HG02840 (cell line): Measurements from ENCODE around the gene COL6A2.

Experiments
- ATAC-seq: cut with Tn5 transposase; IDR thresholded peaks from one replicate; pipeline ENCODE4 v1.9.1; 2021; ENCODE audit warnings: mild to moderate bottlenecking, moderate library complexity, moderate number of reproducible peaks; ENCODE audit not compliant: unreplicated experiment, low FRiP score

COL6A2 gene

GRCh38 chr21:46097336-46098293, at the start of gene COL6A2:
TSS of gene COL6A2 (plus strand) at chr21:46098112.
- ATAC-seq: no peak

GRCh38 chr21:46048926-46049889, 48.7 kb upstream of the COL6A2 start:
- ATAC-seq: no peak

DNA sequence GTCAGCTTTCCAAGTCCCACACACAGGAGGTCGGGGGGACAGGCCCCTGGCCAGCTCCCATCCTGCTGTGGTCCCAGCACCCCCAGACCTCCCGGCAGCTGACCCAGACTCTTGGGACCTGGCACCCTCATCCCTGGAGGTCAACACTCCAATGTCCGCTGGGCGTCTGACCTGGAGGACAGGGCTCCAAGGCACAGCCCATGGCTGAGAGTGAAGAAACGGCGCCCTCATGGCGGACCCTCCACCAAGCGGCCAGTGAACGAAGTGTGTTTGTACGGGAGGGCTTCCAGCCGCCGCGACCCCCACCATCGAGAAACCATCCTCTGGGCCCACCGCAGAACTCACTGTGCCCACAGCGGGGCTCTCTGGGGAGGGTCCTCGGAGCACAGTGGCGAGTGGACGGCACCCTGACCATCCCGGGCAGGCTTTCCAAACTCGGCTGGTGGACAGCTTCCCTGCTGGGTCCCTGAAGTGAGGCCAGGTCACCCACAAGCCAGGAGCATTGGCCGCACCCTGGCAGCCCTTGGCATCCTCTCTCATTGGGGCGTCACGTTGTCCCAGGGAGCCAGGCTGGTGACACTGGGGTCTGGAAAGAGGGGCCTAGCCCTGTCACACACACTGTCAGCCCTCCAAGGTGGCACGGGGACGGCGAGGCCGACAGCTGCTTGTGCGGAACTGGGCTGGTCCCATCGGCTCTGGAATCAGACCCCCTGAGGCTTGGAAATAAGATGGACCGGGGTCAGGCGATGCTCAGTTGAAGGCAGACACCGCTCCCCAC, 47.8 kb upstream of the COL6A2 start:
- no peak for ATAC-seq

- no peak for ATAC-seq
Measured at GRCh38 chr21:46050668-46051378, 47.1 kb upstream of the COL6A2 start.

- ATAC-seq: no peak
Measured at GRCh38 chr21:46051379-46051770, 46.5 kb upstream of the COL6A2 start.

GRCh38 chr21:46051821-46052675, 45.9 kb upstream of the COL6A2 start:
- no peak for ATAC-seq

DNA sequence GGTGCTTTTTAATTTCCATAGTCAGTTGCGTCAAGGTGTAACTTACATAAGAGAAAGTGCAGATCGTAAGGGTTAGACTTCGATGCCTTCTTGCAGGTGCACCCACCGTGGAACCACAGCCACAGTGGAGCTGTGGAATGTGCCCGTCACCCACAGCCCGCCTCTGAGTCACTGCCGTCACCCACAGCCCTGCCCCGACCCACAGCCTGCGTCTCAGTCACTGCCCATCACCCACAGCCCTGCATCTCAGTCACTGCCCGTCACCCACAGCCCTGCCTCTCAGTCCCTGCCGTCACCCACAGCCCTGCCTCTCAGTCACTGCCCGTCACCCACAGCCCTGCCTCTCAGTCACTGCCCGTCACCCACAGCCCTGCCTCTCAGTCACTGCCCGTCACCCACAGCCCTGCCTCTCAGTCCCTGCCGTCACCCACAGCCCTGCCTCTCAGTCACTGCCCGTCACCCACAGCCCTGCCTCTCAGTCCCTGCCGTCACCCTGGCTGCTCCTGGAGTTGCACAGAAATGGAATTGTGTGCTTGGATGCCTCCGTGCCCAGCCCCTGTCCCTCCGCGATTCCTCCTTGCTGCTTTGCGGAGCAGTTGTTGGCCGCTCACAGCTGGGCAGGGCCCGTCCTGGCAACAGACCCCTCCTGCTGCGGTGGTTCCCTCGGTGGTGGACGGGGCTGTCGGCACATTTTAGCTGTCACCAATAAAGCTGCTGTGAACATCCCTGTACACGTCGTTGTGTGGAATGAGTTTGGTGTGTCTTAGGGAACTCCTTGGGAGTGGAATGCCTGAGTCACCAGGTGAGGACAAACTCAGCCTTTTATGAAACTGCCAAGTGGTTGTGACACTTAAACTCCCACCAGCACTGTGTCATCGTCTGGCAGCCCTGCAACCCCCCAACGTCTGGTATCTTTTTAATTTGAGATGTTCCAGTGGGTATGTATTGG, 44.9 kb upstream of the COL6A2 start:
- ATAC-seq: no peak

DNA sequence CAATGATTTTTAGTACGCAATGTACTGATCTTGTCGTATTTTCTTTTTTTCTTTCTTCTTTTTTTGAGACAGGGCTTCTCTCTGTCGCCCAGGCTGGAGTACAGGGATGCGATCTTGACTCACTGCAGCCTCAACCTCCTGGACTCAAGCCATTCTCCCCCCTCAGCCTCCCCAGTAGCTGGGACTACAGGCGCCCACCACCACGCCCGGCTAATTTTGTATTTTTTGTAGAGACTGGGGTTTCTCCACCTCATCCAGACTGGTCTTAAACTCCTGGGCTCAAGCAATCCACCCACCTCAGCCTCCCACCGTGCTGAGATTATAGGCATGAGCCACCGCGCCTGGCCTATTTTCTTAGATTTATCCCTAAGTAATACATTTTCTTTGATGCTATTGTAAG, 43.9 kb upstream of the COL6A2 start:
- ATAC-seq: no peak

GRCh38 chr21:46054451-46054881, 43.4 kb upstream of the COL6A2 start:
- no peak for ATAC-seq

DNA sequence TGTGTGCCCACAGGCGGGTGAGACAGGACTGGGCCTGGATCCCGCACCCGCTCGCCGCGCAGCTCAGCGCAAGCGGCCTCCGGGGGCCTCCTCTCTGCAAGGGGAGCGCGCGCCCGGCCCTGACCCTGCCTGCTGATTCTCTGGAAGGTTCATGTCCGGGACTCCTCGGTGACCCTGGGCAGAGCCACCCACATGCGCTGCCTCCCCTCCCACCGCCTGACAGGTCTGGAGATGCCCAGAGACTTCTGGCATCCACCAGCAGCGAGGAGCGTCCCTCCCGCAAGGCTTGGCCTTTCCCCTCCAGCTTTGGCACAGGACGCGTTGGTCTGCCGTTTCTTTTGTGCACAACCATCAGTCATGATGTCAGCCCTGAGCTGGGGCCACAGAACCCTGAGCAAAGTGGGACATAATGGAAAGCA, 42.0 kb upstream of the COL6A2 start:
- ATAC-seq: no peak

- ATAC-seq: no peak
Measured at GRCh38 chr21:46056450-46056903, 41.4 kb upstream of the COL6A2 start.

GRCh38 chr21:46057111-46057709, 40.7 kb upstream of the COL6A2 start:
- ATAC-seq: no peak

DNA sequence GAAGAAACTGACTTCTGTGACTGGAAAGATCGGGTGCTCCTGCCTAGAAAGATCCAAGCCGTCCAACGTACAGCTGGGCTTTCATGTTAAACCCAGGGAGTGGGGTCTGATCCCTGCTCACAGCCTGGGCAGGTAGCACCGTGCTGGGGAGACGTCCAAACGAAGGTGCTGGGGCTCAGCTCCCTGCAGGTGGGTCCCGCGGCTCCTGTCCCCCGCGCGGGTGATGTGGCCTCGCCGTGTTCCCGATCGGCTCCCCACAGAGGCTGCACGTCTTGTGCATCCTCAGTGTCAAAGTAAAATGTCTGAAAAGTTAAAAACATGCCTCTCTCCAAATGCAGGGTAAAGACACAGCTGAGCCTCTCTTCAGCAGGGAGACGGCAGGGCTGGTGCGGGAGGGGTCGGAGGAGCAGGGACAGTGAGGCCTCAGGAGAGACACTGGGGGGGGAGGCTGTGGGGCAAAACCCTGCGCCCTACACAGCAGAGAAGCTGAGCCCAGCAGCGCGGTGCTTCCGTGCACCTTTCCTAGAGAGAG, 40.1 kb upstream of the COL6A2 start:
- no peak for ATAC-seq

GRCh38 chr21:46058431-46059145, 39.3 kb upstream of the COL6A2 start:
- no peak for ATAC-seq

DNA sequence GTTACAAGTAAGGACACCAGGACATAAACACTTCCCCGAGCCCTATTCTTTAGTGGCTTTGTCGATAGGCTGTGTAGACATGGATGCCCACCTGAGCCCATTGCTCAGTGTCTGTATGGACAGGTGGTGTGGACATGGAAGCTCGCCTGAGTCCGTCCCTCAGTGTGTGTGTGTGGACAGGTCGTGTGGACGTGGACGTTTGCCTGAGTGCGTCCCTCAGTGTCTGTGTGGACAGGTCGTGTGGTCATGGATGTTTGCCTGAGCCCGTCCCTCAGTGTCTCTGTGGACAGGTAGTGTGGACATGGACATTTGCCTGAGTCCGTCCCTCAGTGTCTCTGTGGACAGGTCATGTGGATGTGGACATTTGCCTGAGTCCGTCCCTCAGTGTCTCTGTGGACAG, 38.7 kb upstream of the COL6A2 start:
- ATAC-seq: no peak
